ENCODE measurements around the gene CRIM1. TPM values are rescaled to one million over a fixed set of nuclear protein-coding genes. Genes with fewer than 3 reads are reported as not detected.

CRIM1 gene, protein sequence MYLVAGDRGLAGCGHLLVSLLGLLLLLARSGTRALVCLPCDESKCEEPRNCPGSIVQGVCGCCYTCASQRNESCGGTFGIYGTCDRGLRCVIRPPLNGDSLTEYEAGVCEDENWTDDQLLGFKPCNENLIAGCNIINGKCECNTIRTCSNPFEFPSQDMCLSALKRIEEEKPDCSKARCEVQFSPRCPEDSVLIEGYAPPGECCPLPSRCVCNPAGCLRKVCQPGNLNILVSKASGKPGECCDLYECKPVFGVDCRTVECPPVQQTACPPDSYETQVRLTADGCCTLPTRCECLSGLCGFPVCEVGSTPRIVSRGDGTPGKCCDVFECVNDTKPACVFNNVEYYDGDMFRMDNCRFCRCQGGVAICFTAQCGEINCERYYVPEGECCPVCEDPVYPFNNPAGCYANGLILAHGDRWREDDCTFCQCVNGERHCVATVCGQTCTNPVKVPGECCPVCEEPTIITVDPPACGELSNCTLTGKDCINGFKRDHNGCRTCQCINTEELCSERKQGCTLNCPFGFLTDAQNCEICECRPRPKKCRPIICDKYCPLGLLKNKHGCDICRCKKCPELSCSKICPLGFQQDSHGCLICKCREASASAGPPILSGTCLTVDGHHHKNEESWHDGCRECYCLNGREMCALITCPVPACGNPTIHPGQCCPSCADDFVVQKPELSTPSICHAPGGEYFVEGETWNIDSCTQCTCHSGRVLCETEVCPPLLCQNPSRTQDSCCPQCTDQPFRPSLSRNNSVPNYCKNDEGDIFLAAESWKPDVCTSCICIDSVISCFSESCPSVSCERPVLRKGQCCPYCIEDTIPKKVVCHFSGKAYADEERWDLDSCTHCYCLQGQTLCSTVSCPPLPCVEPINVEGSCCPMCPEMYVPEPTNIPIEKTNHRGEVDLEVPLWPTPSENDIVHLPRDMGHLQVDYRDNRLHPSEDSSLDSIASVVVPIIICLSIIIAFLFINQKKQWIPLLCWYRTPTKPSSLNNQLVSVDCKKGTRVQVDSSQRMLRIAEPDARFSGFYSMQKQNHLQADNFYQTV
- total RNA-seq (2021) (24.1 to 25.1 TPM (median 24.3 TPM) in 3 replicates), Bru-seq, nascent RNA (percentile 89 among the genes with signal in this experiment)
- long read RNA-seq, experiment 1, full-length matches to known transcripts, result 8 of 32 reads
- long read RNA-seq, experiment 1, partial matches to known transcripts, result 4 of 32 reads
- long read RNA-seq, experiment 1, other reads (novel, unspliced or antisense), result 20 of 32 reads
- long read RNA-seq, experiment 2, full-length matches to known transcripts, result 2 of 18 reads
- long read RNA-seq, experiment 2, partial matches to known transcripts, result 5 of 18 reads
- long read RNA-seq, experiment 2, other reads (novel, unspliced or antisense), result 11 of 18 reads
- long read RNA-seq, experiment 3, partial matches to known transcripts, result 3 of 3 reads
- long read RNA-seq, experiment 3, other reads (novel, unspliced or antisense), result 0 of 3 reads

DNA sequence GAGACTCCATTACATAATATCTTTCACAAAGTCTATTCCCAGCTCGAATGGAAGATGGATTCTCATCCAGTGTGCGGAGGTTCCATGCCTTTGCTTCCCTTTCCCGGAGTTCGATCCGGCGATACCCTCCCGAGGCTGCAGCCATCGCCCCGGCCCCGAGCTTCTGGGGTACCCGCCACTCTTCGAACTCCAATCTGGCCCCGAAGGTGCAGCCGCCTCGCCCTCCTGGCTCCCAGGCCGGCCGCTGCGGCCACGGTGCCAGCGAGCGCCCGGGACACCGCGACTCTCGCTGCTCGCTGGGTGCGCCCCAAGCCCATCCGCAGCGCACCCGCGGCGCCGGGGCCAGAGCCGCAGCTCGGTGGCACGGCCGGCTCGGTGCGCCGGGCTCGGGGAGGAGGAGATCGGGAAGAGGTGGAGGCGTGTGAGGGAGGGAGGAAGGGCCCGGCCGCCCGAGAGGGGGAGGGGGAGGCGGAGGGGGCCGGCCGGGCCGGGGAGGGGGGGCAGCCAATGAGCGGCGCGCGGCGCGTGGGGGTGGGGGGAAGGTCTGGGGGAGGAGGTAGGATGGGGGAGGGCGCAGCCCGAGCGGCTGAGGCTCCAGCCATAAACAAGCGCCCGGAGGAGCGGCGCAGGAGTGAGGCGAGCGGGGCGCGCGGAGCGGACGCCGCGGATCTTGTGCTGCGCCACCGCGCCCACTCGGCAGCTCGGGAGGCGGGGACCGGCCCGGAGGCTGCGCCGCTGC, at the start of gene CRIM1:
Gene CRIM1, plus strand, starts transcription at position 628 of the 739 bp plus-strand sequence. CDS start 515 bp downstream, outside the sequence.
- Mint-ChIP-seq H3K4me1 (peaks cover 56% of the 10 kb centered on the region), H3K4me3 (peak within 1 kb of the TSS; percentile 98), H3K36me3 (no peaks in the 10 kb centered on the region), H3K27ac (peak within 1 kb of the TSS; percentile 39), H3K9me3 (no peaks in the 10 kb centered on the region), H3K27me3 (ENCODE audit: low read depth) (peaks cover 19% of the 10 kb centered on the region)
- DNase-seq (ENCODE audit: low spot score) (peak; percentile 82), ATAC-seq (peak; percentile 58)
- ChIA-PET POLR2A (interaction anchor here (0.8 to 2.1 kb wide), 7 partner anchors 14 to 309 kb away, joined by 3 to 17 read pairs (median 3); no protein-coding TSS in a partner anchor), CTCF (interaction anchor here (0.6 to 7.1 kb wide), 8 partner anchors 13 to 958 kb away, joined by 3 to 62 read pairs (median 3); no protein-coding TSS in a partner anchor)
- TF ChIP-seq, protein P1, sequence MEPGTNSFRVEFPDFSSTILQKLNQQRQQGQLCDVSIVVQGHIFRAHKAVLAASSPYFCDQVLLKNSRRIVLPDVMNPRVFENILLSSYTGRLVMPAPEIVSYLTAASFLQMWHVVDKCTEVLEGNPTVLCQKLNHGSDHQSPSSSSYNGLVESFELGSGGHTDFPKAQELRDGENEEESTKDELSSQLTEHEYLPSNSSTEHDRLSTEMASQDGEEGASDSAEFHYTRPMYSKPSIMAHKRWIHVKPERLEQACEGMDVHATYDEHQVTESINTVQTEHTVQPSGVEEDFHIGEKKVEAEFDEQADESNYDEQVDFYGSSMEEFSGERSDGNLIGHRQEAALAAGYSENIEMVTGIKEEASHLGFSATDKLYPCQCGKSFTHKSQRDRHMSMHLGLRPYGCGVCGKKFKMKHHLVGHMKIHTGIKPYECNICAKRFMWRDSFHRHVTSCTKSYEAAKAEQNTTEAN (CRISPR knock-in tag; IDR thresholded peaks at IDR 0.05), result no peak
- TF ChIP-seq RORB (CRISPR knock-in tag; IDR thresholded peaks at IDR 0.05), result no peak
- TF ChIP-seq, protein P2, sequence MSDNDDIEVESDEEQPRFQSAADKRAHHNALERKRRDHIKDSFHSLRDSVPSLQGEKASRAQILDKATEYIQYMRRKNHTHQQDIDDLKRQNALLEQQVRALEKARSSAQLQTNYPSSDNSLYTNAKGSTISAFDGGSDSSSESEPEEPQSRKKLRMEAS (CRISPR knock-in tag; IDR thresholded peaks at IDR 0.05), result no peak
- TF ChIP-seq, protein P3, sequence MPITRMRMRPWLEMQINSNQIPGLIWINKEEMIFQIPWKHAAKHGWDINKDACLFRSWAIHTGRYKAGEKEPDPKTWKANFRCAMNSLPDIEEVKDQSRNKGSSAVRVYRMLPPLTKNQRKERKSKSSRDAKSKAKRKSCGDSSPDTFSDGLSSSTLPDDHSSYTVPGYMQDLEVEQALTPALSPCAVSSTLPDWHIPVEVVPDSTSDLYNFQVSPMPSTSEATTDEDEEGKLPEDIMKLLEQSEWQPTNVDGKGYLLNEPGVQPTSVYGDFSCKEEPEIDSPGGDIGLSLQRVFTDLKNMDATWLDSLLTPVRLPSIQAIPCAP (CRISPR knock-in tag; IDR thresholded peaks at IDR 0.05), result no peak
- 0 out of 2 replicates have a peak, but pooled peaks have one; percentile 39 for TF ChIP-seq ELF4 (CRISPR knock-in tag; IDR thresholded peaks at IDR 0.05; ENCODE audit: low read depth)
- no peak for TF ChIP-seq ZNF219 (CRISPR knock-in tag; IDR thresholded peaks at IDR 0.05; ENCODE audit: borderline replicate concordance)
- TF ChIP-seq, protein P4, sequence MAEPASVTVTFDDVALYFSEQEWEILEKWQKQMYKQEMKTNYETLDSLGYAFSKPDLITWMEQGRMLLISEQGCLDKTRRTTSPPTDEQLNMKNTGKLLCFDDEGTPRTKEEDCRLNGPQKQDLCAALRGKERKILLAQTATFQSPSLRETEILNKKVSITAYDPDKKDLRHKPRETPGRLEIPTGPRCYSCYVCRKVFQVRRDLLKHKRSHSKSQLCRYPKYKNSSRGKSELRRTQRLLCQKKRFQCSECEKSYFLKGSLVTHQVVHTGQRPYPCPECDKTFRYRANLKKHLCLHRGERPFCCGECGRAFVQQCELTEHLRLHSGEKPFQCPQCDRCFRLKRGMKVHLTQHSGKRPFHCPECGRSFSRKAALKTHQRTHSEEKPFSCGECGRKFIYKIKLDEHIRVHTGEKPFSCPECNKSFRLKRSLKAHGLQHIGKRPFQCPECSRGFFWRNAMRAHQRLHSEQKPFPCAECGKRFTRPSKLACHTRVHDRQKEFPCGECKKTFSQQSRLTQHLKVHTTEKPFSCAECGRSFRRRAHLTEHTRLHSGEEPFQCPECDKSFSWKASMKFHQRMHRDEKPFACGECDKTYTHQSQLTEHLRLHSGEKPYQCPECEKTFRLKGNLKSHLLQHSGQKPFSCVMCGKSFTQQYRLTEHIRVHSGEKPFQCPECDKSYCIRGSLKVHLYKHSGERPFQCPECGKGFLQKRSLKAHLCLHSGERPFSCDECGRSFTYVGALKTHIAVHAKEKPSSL (CRISPR knock-in tag; conservative IDR thresholded peaks at IDR 0.05), result no peak
- TF ChIP-seq, protein P5, sequence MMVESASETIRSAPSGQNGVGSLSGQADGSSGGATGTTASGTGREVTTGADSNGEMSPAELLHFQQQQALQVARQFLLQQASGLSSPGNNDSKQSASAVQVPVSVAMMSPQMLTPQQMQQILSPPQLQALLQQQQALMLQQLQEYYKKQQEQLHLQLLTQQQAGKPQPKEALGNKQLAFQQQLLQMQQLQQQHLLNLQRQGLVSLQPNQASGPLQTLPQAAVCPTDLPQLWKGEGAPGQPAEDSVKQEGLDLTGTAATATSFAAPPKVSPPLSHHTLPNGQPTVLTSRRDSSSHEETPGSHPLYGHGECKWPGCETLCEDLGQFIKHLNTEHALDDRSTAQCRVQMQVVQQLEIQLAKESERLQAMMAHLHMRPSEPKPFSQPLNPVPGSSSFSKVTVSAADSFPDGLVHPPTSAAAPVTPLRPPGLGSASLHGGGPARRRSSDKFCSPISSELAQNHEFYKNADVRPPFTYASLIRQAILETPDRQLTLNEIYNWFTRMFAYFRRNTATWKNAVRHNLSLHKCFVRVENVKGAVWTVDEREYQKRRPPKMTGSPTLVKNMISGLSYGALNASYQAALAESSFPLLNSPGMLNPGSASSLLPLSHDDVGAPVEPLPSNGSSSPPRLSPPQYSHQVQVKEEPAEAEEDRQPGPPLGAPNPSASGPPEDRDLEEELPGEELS (CRISPR knock-in tag; IDR thresholded peaks at IDR 0.05), result peak; percentile 24; the same call in 1 of the 2 replicates
- TF ChIP-seq, protein P6, sequence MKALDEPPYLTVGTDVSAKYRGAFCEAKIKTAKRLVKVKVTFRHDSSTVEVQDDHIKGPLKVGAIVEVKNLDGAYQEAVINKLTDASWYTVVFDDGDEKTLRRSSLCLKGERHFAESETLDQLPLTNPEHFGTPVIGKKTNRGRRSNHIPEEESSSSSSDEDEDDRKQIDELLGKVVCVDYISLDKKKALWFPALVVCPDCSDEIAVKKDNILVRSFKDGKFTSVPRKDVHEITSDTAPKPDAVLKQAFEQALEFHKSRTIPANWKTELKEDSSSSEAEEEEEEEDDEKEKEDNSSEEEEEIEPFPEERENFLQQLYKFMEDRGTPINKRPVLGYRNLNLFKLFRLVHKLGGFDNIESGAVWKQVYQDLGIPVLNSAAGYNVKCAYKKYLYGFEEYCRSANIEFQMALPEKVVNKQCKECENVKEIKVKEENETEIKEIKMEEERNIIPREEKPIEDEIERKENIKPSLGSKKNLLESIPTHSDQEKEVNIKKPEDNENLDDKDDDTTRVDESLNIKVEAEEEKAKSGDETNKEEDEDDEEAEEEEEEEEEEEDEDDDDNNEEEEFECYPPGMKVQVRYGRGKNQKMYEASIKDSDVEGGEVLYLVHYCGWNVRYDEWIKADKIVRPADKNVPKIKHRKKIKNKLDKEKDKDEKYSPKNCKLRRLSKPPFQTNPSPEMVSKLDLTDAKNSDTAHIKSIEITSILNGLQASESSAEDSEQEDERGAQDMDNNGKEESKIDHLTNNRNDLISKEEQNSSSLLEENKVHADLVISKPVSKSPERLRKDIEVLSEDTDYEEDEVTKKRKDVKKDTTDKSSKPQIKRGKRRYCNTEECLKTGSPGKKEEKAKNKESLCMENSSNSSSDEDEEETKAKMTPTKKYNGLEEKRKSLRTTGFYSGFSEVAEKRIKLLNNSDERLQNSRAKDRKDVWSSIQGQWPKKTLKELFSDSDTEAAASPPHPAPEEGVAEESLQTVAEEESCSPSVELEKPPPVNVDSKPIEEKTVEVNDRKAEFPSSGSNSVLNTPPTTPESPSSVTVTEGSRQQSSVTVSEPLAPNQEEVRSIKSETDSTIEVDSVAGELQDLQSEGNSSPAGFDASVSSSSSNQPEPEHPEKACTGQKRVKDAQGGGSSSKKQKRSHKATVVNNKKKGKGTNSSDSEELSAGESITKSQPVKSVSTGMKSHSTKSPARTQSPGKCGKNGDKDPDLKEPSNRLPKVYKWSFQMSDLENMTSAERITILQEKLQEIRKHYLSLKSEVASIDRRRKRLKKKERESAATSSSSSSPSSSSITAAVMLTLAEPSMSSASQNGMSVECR (CRISPR knock-in tag; IDR thresholded peaks at IDR 0.05; ENCODE audit: borderline replicate concordance), result no peak; the same call in 1 of the 2 replicates
- TF ChIP-seq, protein P7, sequence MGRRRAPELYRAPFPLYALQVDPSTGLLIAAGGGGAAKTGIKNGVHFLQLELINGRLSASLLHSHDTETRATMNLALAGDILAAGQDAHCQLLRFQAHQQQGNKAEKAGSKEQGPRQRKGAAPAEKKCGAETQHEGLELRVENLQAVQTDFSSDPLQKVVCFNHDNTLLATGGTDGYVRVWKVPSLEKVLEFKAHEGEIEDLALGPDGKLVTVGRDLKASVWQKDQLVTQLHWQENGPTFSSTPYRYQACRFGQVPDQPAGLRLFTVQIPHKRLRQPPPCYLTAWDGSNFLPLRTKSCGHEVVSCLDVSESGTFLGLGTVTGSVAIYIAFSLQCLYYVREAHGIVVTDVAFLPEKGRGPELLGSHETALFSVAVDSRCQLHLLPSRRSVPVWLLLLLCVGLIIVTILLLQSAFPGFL (CRISPR knock-in tag; IDR thresholded peaks at IDR 0.05; ENCODE audit: borderline replicate concordance), result no peak
- no peak for TF ChIP-seq ZNF423 (CRISPR knock-in tag; IDR thresholded peaks at IDR 0.05)
- no peak for TF ChIP-seq CREB1 (CRISPR knock-in tag; IDR thresholded peaks at IDR 0.05)
- no peak for TF ChIP-seq TEAD4 (CRISPR knock-in tag; IDR thresholded peaks at IDR 0.05)
- no peak for TF ChIP-seq MYBL2 (CRISPR knock-in tag; IDR thresholded peaks at IDR 0.05)
- TF ChIP-seq, protein P8, sequence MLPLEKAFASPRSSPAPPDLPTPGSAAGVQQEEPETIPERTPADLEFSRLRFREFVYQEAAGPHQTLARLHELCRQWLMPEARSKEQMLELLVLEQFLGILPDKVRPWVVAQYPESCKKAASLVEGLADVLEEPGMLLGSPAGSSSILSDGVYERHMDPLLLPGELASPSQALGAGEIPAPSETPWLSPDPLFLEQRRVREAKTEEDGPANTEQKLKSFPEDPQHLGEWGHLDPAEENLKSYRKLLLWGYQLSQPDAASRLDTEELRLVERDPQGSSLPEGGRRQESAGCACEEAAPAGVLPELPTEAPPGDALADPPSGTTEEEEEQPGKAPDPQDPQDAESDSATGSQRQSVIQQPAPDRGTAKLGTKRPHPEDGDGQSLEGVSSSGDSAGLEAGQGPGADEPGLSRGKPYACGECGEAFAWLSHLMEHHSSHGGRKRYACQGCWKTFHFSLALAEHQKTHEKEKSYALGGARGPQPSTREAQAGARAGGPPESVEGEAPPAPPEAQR (CRISPR knock-in tag; IDR thresholded peaks at IDR 0.05), result no peak
- no peak for TF ChIP-seq ZNF671 (CRISPR knock-in tag; IDR thresholded peaks at IDR 0.05)
